HG02943 (cell line): ENCODE measurements around the gene ZBED1.
"Not testable (repeated sequence)": the region's sequence is repeated elsewhere in the genome, so short reads cannot be mapped to it uniquely, and the experiment has no call there.

Source experiments
- ATAC-seq: cut with Tn5 transposase; IDR thresholded peaks from one replicate; pipeline ENCODE4 v1.9.1; 2021; ENCODE audit warnings: mild to moderate bottlenecking, low read depth, moderate library complexity; ENCODE audit not compliant: unreplicated experiment

ZBED1 gene

DNA sequence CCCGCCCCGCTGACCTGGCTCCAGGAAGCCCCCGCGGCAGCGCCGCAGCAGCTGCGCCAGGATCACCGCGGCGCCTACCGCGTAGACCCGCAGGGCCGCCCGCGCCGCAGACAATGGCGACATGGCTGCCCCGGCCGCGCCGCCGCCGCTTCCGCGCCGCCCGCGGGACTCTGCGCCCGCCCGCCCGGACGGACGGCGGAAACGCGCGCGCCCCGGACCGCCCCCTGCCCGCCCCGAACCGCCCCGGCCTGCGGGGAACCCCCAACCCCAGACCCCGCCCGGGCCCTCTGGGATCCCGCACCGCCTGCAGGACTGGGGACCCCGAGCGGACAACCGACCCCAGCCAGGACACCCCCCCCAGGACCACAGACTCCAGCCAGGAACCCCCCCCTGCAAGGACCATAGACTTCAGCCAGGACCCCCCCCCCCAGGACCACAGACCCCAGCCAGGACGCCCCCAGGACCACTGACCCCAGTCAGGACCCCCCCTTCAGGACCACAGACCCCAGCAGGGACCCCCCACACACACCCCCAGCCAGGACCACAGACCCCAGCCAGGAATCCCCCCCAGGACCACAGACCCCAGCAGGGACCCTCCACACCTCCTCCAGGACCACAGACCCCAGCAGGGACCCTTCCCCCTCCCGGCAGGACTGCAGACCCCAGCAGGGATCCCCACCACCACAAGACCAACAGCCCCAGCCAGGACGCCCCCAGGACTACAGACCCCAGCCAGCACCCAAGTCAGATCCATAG is at the start of gene ZBED1, which contains the start of gene DHRSX:
Gene ZBED1, minus strand, starts transcription at position 174 of the 756 bp plus-strand sequence. CDS start 10,257 bp downstream, outside the sequence.
Gene DHRSX, minus strand, starts transcription at position 174 of the 756 bp plus-strand sequence. Its CDS starts 51 bp downstream, at position 123.
- ATAC-seq = peak; percentile 66

- no peak for ATAC-seq
Observed at GRCh38 chrX:2549876-2550275, 49.1 kb upstream of the ZBED1 start.

GRCh38 chrX:2548711-2549423 is 48.1 kb upstream of the ZBED1 start:
- ATAC-seq = no peak

DNA sequence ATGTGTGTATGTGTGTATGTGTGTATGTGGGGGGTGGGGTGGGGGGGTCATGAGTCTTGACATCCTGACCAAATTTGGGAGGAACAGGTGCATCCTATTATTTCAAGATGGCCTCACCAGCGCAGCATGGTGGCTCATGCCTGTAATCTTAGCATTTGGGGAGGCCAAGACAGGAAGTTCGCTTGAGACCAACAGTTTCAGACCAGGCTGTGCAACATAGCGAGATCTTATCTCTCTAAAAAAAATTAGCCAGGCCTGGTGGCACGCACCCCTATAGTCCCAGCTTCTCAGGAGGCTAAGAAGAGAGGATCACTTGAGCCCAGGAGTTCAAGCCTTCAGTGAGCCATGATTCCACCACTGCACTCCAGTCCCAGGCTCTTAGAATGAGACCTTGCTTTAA is 47.0 kb upstream of the ZBED1 start:
- no peak for ATAC-seq

DNA sequence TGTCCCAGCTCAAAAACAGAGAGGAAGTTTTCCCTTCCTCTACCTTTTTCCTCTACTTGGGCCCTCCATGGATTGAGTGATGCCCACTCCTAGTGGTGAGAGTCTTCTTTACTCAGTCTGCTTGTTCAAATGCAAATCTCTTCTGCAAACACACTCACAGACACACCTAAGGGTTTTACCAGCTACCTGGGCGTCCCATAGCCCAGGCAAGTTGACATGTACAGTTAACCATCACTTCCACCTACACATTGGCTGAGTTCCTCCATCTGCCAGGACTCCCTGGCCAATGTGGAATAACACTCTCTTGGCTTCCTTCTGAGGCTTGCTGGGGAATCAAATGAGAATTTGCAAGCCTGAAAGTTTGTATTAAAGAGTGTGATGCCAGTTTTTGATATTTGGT is 45.7 kb upstream of the ZBED1 start:
- no peak for ATAC-seq

- ATAC-seq = no peak
Observed at GRCh38 chrX:2545144-2545543, 44.4 kb upstream of the ZBED1 start.

- no peak for ATAC-seq
Observed at GRCh38 chrX:2542826-2543521, 42.2 kb upstream of the ZBED1 start.

- no peak for ATAC-seq
Observed at GRCh38 chrX:2541603-2542002, 40.8 kb upstream of the ZBED1 start.

- ATAC-seq = no peak
Observed at GRCh38 chrX:2540426-2540947, 39.7 kb upstream of the ZBED1 start.

DNA sequence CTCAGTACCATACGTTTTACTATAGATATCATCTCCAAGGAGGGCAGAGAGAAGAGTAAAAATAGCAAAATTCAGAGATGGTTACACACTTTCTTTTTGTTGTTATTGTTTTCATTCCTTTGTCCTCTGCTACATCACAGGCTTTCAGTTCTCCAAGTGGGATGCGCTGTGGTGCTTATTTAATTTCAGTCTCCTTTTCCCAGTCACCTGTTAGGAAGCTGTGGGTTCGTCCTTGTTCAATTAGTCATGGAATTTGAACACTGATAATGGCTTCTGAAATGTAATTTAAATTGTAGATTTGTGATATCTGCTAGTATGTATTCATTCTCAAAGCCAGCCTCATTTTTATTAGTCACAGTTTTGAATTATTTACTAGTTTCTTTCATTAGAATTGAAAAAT is 38.8 kb upstream of the ZBED1 start:
- ATAC-seq = no peak

- no peak for ATAC-seq
Observed at GRCh38 chrX:2538031-2538757, 37.4 kb upstream of the ZBED1 start.

DNA sequence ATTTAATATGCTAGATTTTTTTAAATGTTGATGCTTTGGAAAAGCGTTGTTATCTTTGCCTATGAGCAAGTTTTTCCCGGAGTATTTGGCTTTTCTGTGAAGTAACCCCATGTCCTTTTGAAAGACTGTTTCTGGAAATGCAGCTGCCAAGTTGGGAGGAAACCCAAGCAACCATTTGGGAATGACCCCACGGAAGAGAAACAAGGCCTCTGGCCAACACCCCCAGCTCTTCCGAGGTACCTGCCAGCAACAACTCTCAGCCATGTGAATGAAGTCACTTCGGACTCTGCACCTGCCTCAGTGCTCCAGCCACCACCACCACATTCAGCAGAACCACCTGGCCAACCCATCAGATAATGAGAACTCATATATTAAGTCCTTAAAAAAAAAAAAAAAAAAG is 36.2 kb upstream of the ZBED1 start:
- no peak for ATAC-seq

DNA sequence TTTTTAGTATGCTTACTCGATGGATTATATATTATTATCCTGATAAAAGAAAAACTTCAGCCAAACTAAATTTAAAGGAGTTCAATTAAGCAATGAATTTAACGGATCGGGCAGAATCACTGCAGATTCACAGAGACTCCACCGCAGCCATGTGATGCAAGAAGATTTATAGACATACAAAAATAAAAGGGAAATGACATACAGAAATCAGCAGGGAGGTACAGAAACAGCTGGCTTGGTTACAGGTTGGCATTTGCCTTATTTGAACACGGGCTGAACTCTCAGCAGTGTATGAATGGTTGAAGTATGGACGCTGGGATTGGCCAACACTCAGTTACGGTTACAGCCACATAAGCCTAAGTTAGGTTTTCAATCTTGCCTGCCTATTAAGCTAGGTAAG is 35.4 kb upstream of the ZBED1 start:
- ATAC-seq = no peak

DNA sequence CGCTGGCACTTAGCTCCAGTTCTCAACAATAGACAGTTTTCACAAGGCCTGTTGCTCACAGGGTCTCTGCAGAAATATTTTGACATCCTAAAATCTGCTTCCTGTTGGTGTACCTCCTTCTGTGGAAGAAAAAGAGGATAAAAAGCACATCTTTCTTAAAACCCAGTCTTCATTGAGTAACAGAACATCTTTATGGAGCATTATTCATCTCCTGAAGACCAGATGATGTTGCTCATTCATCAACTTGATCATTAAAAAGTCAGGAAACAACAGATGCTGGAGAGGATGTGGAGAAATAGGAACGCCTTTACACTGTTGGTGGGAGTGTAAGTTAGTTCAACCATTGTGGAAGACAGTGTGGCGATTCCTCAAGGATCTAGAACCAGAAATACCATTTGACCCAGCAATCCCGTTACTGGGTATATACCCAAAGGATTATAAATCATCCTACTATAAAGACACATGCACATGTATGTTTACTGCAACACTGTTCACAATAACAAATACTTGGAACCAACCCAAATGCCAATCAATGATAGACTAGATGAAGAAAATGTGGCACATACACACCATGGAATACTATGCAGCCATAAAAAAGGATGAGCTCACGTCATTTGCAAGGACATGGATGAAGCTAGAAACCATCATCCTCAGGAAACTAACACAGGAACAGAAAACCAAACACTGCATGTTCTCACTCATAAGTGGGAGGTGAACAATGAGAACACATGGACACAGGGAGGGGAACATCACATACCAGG is 33.7 kb upstream of the ZBED1 start:
- ATAC-seq = not testable (repeated sequence)

DNA sequence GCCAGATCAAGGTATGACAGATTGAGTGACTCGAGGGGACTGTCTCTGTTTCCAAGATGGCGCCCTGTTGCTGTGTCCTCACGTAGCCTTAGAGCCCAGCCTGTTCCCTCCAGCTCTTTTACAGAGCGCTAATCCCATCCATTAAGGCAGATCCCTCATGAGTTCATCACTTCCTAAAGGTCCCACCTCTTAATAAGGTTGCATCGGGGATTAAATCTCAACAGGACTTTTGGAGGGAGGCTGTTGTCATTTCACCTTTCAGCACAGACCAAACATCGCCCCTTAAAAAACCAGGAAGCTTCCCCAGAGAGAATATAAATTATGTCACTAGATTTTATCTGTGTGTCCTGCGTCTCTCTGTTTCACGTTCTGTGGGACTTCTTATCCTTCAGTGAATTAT is 32.6 kb upstream of the ZBED1 start:
- ATAC-seq = no peak

DNA sequence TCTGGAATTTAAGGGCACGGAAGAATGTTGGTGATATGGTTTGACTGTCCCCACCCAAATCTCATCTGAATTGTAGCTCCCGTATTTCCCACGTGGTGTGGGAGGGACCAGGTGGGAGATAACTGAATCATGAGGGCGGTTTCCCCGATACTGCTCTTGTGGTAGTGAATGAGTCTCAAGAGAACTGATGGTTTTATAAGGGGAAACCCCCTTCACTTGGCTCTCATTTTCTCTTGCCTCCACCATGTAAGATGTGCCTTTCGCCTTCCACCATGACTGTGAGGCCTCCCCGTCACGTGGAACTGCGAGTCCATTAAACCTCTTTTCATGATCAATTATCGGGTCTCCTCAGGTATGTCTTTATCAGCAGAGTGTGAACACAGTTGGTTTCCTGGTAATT is 25.6 kb upstream of the ZBED1 start:
- no peak for ATAC-seq

- ATAC-seq = no peak
Observed at GRCh38 chrX:2523911-2524310, 23.1 kb upstream of the ZBED1 start.

- peak; percentile 32 for ATAC-seq
Observed at GRCh38 chrX:2521927-2522386, 21.2 kb upstream of the ZBED1 start.

- peak; percentile 59 for ATAC-seq
Observed at GRCh38 chrX:2521092-2521926, 20.5 kb upstream of the ZBED1 start.
